ENCODE data around the gene BRD3OS.

BRD3OS gene

GRCh38 chr9:134004881-134005280 is 20.4 kb upstream of the BRD3OS start:
- DNase-seq (ENCODE audit: low read depth) = no peak

- no peak for DNase-seq (ENCODE audit: low read depth)
Measured at GRCh38 chr9:134005381-134005780, 19.9 kb upstream of the BRD3OS start.

- DNase-seq (ENCODE audit: low read depth) = no peak
Measured at GRCh38 chr9:134007150-134007549, 18.1 kb upstream of the BRD3OS start.

- DNase-seq (ENCODE audit: low read depth) = no peak
Measured at GRCh38 chr9:134007571-134007970, 17.7 kb upstream of the BRD3OS start.

GRCh38 chr9:134010310-134011173 is 14.7 kb upstream of the BRD3OS start:
- peak; percentile 88 for DNase-seq (ENCODE audit: low read depth)

GRCh38 chr9:134011401-134011800 is 13.9 kb upstream of the BRD3OS start:
- no peak for DNase-seq (ENCODE audit: low read depth)

- DNase-seq (ENCODE audit: low read depth) = no peak
Measured at GRCh38 chr9:134014946-134015345, 10.3 kb upstream of the BRD3OS start.

- no peak for DNase-seq (ENCODE audit: low read depth)
Measured at GRCh38 chr9:134024214-134024792, 978 bp upstream of the BRD3OS start.

GRCh38 chr9:134025606-134026541 is 593 bp downstream of the BRD3OS start:
- DNase-seq (ENCODE audit: low read depth) = peak; percentile 20

GRCh38 chr9:134026581-134026980 is 1.3 kb downstream of the BRD3OS start:
- DNase-seq (ENCODE audit: low read depth) = no peak

- DNase-seq (ENCODE audit: low read depth) = no peak
Measured at GRCh38 chr9:134026981-134027380, 1.7 kb downstream of the BRD3OS start.

- DNase-seq (ENCODE audit: low read depth) = no peak
Measured at GRCh38 chr9:134027561-134027960, 2.3 kb downstream of the BRD3OS start.

GRCh38 chr9:134028076-134028475 is 2.8 kb downstream of the BRD3OS start:
- no peak for DNase-seq (ENCODE audit: low read depth)

GRCh38 chr9:134028575-134029247 is 3.4 kb downstream of the BRD3OS start:
- DNase-seq (ENCODE audit: low read depth) = no peak

- no peak for DNase-seq (ENCODE audit: low read depth)
Measured at GRCh38 chr9:134029248-134030226, 4.3 kb downstream of the BRD3OS start.

GRCh38 chr9:134030821-134031470 is 5.7 kb downstream of the BRD3OS start:
- DNase-seq (ENCODE audit: low read depth) = no peak

GRCh38 chr9:134031783-134032182 is 6.5 kb downstream of the BRD3OS start:
- no peak for DNase-seq (ENCODE audit: low read depth)

GRCh38 chr9:134032456-134033222 is 7.4 kb downstream of the BRD3OS start:
- DNase-seq (ENCODE audit: low read depth) = no peak

GRCh38 chr9:134033516-134034214 is 8.4 kb downstream of the BRD3OS start:
- DNase-seq (ENCODE audit: low read depth) = no peak
